WI38 (cell line): Measurements from ENCODE around the gene CCDC187.

ENCODE experiments used
- H3K4me3 ChIP-seq: 2 replicates; pipeline ENCODE4 v1.5.1; 2011; ENCODE audit warnings: low read depth, mild to moderate bottlenecking, control low read depth, low read length
- TF ChIP-seq, protein P1 (sequence below): IDR thresholded peaks from 2 replicates; pipeline ENCODE4 v1.5.1; 2012; ENCODE audit warnings: low read depth, mild to moderate bottlenecking, control low read depth, low read length

Gene CCDC187

DNA sequence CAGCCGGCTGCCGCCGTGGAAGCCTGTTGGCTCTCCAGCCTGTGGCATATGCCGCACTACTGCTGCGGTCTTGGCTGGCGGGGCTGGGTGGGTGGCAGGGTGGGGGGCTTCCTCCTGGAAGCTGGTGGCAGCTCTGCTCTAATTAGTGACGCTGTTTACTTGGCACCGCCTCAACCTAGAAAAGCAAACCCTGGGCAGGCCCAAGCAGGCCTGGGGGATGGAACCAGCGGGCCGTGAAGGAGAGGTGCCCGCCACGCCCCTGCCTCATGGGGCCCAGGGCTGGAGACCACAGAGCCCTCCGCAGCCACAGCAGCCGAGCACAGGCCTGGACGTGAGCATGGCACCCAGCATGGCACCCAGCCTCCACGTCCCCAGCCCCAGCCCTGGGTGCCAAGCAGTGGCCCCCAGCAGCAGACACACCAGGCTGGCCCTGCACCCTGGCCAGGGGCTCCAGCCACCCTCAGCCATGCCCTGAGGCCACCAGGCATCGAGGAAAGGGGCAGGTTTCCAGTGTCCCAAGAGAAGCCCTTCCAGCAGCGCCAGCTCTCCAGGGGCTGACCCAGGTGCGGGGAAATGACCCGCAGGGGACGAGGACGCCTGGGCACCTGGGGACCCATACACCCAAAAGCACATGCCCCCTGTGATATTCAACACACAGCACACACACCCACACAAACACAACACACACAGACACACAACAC lies 5.4 kb upstream of the CCDC187 start:
- H3K4me3 ChIP-seq = no peak overlapping the region
- TF ChIP-seq, protein P1, sequence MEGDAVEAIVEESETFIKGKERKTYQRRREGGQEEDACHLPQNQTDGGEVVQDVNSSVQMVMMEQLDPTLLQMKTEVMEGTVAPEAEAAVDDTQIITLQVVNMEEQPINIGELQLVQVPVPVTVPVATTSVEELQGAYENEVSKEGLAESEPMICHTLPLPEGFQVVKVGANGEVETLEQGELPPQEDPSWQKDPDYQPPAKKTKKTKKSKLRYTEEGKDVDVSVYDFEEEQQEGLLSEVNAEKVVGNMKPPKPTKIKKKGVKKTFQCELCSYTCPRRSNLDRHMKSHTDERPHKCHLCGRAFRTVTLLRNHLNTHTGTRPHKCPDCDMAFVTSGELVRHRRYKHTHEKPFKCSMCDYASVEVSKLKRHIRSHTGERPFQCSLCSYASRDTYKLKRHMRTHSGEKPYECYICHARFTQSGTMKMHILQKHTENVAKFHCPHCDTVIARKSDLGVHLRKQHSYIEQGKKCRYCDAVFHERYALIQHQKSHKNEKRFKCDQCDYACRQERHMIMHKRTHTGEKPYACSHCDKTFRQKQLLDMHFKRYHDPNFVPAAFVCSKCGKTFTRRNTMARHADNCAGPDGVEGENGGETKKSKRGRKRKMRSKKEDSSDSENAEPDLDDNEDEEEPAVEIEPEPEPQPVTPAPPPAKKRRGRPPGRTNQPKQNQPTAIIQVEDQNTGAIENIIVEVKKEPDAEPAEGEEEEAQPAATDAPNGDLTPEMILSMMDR = no peak

DNA sequence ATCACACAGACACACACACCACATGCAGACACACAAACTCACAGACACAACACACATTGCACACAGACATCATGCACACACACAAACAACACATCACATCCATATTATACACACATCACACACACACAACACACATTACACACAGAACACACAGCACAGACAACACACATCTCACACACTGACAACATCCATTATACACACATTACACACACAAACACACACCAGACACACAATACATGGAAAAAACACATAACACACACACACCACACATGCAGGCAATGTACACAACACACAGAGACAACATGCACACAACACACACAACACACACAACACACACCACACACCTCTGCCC lies 4.8 kb upstream of the CCDC187 start:
- TF ChIP-seq, protein P1 = no peak
- H3K4me3 ChIP-seq = no peak overlapping the region

DNA sequence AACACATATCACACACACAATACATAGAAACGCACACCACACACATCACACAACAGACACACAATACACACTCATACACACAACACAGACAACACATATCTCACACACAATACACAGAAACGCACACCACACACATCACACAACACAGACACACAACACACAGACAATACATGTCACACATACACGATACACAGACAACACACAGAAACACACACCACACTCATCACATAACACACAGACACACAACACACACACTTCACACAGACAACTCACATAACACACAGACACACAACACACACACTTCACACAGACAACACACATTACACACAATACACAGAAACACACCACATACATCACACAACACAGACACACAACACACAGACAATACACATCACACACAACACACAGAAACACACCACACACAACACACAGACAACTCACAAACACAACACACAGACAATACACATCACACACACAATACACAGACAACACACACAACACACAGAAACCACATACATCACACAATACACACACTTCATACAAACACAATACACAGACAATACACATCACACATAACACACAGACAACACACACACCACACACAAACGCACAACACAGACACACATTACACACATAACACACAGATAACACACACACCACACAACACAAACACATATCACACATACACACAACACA lies 4.3 kb upstream of the CCDC187 start:
- H3K4me3 ChIP-seq = no peak overlapping the region
- TF ChIP-seq, protein P1 = no peak

DNA sequence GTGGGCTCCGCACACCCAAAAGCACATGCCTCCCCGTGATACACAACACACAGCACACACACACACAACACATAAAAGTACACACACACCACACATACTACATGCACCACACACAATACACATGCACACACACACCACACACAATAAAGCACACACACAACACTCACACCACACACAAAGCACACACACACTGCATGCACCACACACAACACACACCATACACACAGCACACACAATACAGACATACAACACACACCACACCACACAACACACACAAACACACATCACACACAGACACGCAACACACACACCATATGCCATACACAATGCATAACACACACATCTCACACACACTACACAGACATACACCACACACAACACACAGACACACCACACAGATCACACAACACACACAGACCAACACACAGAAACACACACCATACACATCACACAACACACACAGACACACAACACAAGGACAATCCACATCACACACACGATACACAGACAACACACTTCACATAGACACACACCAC lies 3.4 kb upstream of the CCDC187 start:
- H3K4me3 ChIP-seq = no peak overlapping the region
- TF ChIP-seq, protein P1 = no peak

DNA sequence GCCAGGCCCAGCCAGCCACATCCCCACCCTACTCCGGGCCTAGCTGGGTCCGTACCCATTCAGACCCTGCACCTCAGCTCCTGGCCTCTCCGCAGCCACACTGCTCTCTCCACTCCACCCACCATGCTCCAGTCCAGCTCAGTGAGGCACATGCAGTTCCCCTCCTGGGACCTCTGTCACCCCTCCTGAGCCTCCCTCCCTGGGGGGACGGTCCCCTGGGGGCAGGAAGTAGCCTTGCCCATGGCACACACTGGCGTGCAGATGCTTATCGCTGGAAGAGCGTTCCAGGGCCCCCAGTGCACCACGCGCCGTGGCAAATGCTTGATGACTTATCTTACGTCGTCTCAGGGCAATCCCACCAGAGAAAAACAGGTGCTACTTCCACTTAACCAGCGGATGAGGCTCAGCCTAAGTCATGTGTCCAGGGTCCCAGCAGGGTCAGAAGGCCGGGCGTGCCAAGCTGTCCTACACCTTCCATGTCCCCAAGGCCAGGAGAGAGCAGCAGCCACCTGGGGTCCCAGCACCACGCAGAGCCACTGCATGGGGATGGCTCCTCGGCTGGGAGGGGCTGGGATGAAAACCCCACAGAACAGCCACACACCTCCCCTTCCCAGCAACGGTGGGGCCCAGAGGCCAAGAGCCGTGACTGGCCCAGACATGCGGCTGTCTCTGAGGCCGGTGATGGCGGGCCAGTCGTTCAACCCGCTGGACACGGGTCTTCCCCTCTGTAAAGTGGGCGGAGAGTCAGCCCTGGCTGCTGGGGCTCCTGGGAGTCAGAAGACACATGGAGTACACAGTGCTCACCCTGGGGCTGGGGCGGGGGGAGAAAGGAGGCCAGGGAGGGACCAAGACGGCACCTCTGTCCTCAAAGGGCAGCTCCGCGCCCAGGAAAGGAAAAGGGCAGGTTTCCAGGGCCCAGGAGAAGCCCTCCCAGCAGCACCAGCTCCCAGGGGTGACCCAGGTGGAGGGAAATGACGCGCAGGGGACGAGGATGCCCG lies 2.6 kb upstream of the CCDC187 start:
- TF ChIP-seq, protein P1 = no peak
- H3K4me3 ChIP-seq = no peak overlapping the region

DNA sequence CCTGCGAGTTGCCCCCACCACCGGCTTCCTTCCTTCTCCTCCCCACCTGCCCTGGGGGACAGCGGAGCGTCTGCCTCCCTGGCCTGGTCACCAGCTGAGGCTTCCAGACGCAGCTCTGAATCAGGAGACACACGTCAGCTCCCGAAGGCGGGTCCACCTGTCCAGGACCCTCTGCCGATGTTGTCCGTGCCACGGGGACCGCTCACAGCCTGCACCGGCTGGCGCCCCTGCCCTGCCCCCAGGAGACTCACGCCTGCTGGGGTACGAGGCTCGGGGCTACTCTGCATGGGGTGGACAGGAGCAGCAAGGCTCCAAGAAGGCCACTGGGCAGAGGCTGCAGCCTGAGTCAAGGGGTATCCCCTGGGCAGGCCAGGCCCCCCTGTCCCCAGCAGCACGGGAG lies 1.9 kb upstream of the CCDC187 start:
- H3K4me3 ChIP-seq = no peak overlapping the region
- TF ChIP-seq, protein P1 = no peak
